Measurements from ENCODE around the gene COL20A1. TPM values are rescaled to one million over a fixed set of nuclear protein-coding genes. Genes with fewer than 3 reads are reported as not detected.

The COL20A1 gene
- total RNA-seq, 4 donors from 2014 or later: 0.97 to 1.2 TPM; not detected in 2

GRCh38 chr20:63318391-63319163 lies 25.6 kb downstream of the COL20A1 start:
- no peaks in the 10 kb centered on the region for H3K36me3 ChIP-seq
- H3K27ac ChIP-seq: no peak overlapping the region
- no peaks in the 10 kb centered on the region for H3K4me1 ChIP-seq
- TF ChIP-seq POLR2A (IDR thresholded peaks at IDR 0.05): no peak
- TF ChIP-seq CTCF (IDR thresholded peaks at IDR 0.05): no peak
- no peaks in the 10 kb centered on the region for H3K27me3 ChIP-seq
- DNase-seq: no peak
- H3K4me3 ChIP-seq: no peak overlapping the region
- no peaks in the 10 kb centered on the region for H3K9me3 ChIP-seq
- intact Hi-C loops (cut with DNase I; ENCODE audit: low total_unique reads): no loop called here

- H3K36me3 ChIP-seq: no peaks in the 10 kb centered on the region
- no peak overlapping the region for H3K27ac ChIP-seq
- H3K4me3 ChIP-seq: no peak overlapping the region
- no peaks in the 10 kb centered on the region for H3K27me3 ChIP-seq
- H3K9me3 ChIP-seq: no peaks in the 10 kb centered on the region
- TF ChIP-seq POLR2A (IDR thresholded peaks at IDR 0.05) (no peak), CTCF (IDR thresholded peaks at IDR 0.05) (no peak)
- no peaks in the 10 kb centered on the region for H3K4me1 ChIP-seq
- DNase-seq: no peak
- intact Hi-C loops (cut with DNase I; ENCODE audit: low total_unique reads): no loop called here
Observed at GRCh38 chr20:63319164-63320040, 26.4 kb downstream of the COL20A1 start.

- H3K27me3 ChIP-seq: no peaks in the 10 kb centered on the region
- intact Hi-C loops (cut with DNase I; ENCODE audit: low total_unique reads): no loop called here
Observed at GRCh38 chr20:63320041-63320511, 27.1 kb downstream of the COL20A1 start.

GRCh38 chr20:63320616-63321147 lies 27.7 kb downstream of the COL20A1 start:
- intact Hi-C loops (cut with DNase I; ENCODE audit: low total_unique reads): no loop called here
- no peak for DNase-seq
- Histone ChIP-seq H3K4me1 (no peaks in the 10 kb centered on the region), H3K9me3 (no peaks in the 10 kb centered on the region), H3K27me3 (no peaks in the 10 kb centered on the region), H3K27ac (no peak overlapping the region), H3K4me3 (no peak overlapping the region), H3K36me3 (no peaks in the 10 kb centered on the region)
- TF ChIP-seq CTCF (IDR thresholded peaks at IDR 0.05) (no peak), POLR2A (IDR thresholded peaks at IDR 0.05) (no peak)

More at GRCh38 chr20:63320041-63320511, 27.1 kb downstream of the COL20A1 start:
- no peak for DNase-seq
- Histone ChIP-seq H3K9me3 (no peaks in the 10 kb centered on the region), H3K4me1 (no peaks in the 10 kb centered on the region), H3K4me3 (no peak overlapping the region), H3K36me3 (no peaks in the 10 kb centered on the region), H3K27ac (no peak overlapping the region)
- no peak for TF ChIP-seq POLR2A (IDR thresholded peaks at IDR 0.05)
- TF ChIP-seq CTCF (IDR thresholded peaks at IDR 0.05): no peak

Measured in uterus (tissue), 4 donors.